Measurements from ENCODE around the gene TMEM208.

DNA sequence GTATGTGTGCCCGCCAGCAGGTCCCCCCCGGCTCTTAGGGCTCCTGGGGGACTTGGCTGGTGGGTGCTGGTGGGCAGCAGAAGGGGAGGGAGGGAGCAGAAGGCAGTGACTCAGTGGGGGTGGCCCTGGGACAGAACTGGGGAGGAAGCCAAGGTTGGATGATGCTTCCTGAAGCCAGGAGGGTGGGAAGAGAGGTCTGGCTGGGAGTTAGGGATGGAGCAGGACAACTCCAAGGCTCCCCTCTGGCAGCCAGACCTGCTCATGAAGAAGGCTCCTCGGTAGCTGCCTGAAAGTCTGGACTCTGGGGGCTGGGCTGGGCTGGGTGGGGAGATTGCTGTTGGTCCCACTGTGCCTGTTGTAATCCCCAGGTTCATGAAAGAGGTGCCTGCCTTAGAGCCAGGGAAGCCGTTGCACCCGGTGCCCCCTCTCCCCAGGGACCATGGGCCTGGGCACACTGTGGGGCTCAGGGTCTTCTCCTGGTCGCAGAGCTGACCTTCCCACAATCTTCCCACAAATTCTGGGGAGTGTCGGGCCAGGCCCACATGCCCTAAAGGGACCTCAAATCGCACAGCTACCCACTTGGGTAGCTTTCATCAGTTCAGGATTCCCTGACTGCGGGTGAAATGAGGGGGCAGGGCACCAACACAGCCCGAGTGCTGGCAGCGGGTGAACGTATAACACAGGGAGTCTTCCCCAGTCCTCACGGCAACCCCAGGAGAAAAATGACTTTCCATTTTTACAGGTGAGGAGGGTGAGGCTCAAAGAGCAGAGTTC is 51.3 kb downstream of the TMEM208 start:
- TF ChIP-seq, protein P1, sequence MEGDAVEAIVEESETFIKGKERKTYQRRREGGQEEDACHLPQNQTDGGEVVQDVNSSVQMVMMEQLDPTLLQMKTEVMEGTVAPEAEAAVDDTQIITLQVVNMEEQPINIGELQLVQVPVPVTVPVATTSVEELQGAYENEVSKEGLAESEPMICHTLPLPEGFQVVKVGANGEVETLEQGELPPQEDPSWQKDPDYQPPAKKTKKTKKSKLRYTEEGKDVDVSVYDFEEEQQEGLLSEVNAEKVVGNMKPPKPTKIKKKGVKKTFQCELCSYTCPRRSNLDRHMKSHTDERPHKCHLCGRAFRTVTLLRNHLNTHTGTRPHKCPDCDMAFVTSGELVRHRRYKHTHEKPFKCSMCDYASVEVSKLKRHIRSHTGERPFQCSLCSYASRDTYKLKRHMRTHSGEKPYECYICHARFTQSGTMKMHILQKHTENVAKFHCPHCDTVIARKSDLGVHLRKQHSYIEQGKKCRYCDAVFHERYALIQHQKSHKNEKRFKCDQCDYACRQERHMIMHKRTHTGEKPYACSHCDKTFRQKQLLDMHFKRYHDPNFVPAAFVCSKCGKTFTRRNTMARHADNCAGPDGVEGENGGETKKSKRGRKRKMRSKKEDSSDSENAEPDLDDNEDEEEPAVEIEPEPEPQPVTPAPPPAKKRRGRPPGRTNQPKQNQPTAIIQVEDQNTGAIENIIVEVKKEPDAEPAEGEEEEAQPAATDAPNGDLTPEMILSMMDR (conservative IDR thresholded peaks at IDR 0.05) = no peak
- no peak for TF ChIP-seq ZFX (IDR thresholded peaks at IDR 0.05)
